HepG2 (cell line): ENCODE data around the gene RIIAD1. TPM values are rescaled to one million over a fixed set of nuclear protein-coding genes. Genes with fewer than 3 reads are reported as not detected.

Experiments
- ATAC-seq: fragments of 200-7000 bp; cut with Tn5 transposase; 3 replicates; pipeline ENCODE4 v1.9.1; 2020; ENCODE audit warnings: mild to moderate bottlenecking, moderate library complexity
- BruUV-seq: library from RNA; stranded (reverse); fragments of 400-500 nt; replicated peaks from 2 replicates; lab custom pipeline; 2021; lab: Mats Ljungman, UMichigan
- CTCF ChIA-PET: fragments of 300-600 bp; formaldehyde crosslinking; extraction: SDS; loops from one replicate; lab custom pipeline; 2021; ENCODE audit warnings: low total read pairs, inconsistent platforms, low intra/inter-chr PET ratio; lab: Yijun Ruan, JAX
- POLR2A ChIA-PET: fragments of 350-600 bp; sonication (Branson Sonifier 250); formaldehyde crosslinking; loops from one replicate; lab custom pipeline; 2020; ENCODE audit warnings: antibody characterized with exemption, inconsistent platforms; lab: Yijun Ruan, JAX
- DNase-seq: peaks from one replicate; pipeline ENCODE4 v3.0.0-alpha.2; 2015; ENCODE audit warnings: low spot score
- FAIRE-seq: peaks from 3 replicates; lab custom pipeline; 2011; peaks lifted over from hg19 to GRCh38; lab: Jason Lieb, UNC
- H2AFZ ChIP-seq: one replicate; pipeline ENCODE4 v1.6.1; 2011; ENCODE audit warnings: low read length, inconsistent platforms
- H3K27ac ChIP-seq: fragments of 300-600 bp; 3 replicates; pipeline ENCODE4 v1.8.0; 2011; ENCODE audit warnings: mixed run types, mild to moderate bottlenecking, mixed read lengths, low read length, inconsistent platforms; ENCODE audit not compliant: insufficient read depth; ENCODE audit errors: extremely low read length
- H3K27me3 ChIP-seq, 2 experiments: fragments of 200-600 bp in 1 of 2; 2 replicates in 1 of 2; 3 replicates in 1 of 2; pipeline versions ENCODE4 v1.6.0 to v1.8.0; 2011; ENCODE audit warnings: low read length in 2 of 2, mild to moderate bottlenecking in 2 of 2, moderate library complexity in 2 of 2, inconsistent platforms in 1 of 2; ENCODE audit not compliant: insufficient read depth in 2 of 2, control insufficient read depth in 1 of 2
- H3K36me3 ChIP-seq, 2 experiments: fragments of 200-600 bp in 1 of 2; replicated peaks in 1 of 2; 2 replicates in 1 of 2; 3 replicates in 1 of 2; pipeline versions ENCODE4 v1.5.1 to v1.8.0; 2011; ENCODE audit warnings: low read length in 2 of 2, inconsistent platforms in 1 of 2; ENCODE audit not compliant: insufficient read depth in 2 of 2, control insufficient read depth in 1 of 2
- H3K4me1 ChIP-seq: 2 replicates; pipeline ENCODE4 v1.5.1; 2012; ENCODE audit warnings: low read length, inconsistent platforms; ENCODE audit not compliant: insufficient read depth
- H3K4me2 ChIP-seq: 2 replicates; pipeline ENCODE4 v1.6.0; 2011; ENCODE audit warnings: low read depth, low read length, inconsistent platforms
- H3K4me3 ChIP-seq, 3 experiments: fragments of 200-600 bp in 1 of 3; sonication (generic), shearing (Covaris generic) in 1 of 3; replicated peaks in 1 of 3; 2 replicates each; pipeline ENCODE4 v1.5.1; 2011 to 2016; ENCODE audit warnings: low read length in 3 of 3, inconsistent platforms in 2 of 3, low read depth in 2 of 3, mild to moderate bottlenecking in 2 of 3, control low read depth in 1 of 3, mixed read lengths in 1 of 3; ENCODE audit not compliant: insufficient read depth in 1 of 3
- H3K79me2 ChIP-seq: one replicate; pipeline ENCODE4 v1.6.1; 2011; ENCODE audit warnings: low read length, inconsistent platforms; ENCODE audit not compliant: insufficient read depth
- H3K9ac ChIP-seq: 2 replicates; pipeline ENCODE4 v1.6.0; 2011; ENCODE audit warnings: mild to moderate bottlenecking, low read depth, low read length, inconsistent platforms; ENCODE audit not compliant: insufficient read depth
- H3K9me3 ChIP-seq: 2 replicates; pipeline ENCODE4 v1.5.1; 2012; ENCODE audit warnings: mild to moderate bottlenecking, low read length
- H4K20me1 ChIP-seq: 2 replicates; pipeline ENCODE4 v1.6.0; 2011; ENCODE audit warnings: inconsistent platforms, mild to moderate bottlenecking, low read length, moderate library complexity; ENCODE audit not compliant: insufficient read depth
- HNF4A ChIP-seq: sonication (generic); formaldehyde crosslinking; IDR thresholded peaks from 2 replicates; pipeline ENCODE4 v1.4.0; 2020; ENCODE audit warnings: missing genetic modification reagents
- MBNL3 ChIP-seq: fragments of 250-450 bp; sonication (Bioruptor Pico); conservative IDR thresholded peaks from 2 replicates; pipeline ENCODE4 v1.8.0; 2022; ENCODE audit warnings: mild to moderate bottlenecking, inconsistent platforms
- MTERF4 ChIP-seq: sonication (generic); formaldehyde crosslinking; IDR thresholded peaks from 2 replicates; pipeline ENCODE4 v1.8.0; 2023; ENCODE audit warnings: mild to moderate bottlenecking, missing genetic modification reagents
- MXI1 ChIP-seq: IDR thresholded peaks from 3 replicates; pipeline ENCODE4 v1.6.1; 2012; ENCODE audit warnings: low read depth, low read length, inconsistent platforms, borderline replicate concordance
- NFATC3 ChIP-seq: sonication (generic); formaldehyde crosslinking; IDR thresholded peaks from 2 replicates; pipeline ENCODE4 v1.5.1; 2020; ENCODE audit warnings: mild to moderate bottlenecking, missing genetic modification reagents
- NPAS2 ChIP-seq: sonication (generic); formaldehyde crosslinking; IDR thresholded peaks from 2 replicates; pipeline ENCODE4 v1.8.0; 2022; ENCODE audit warnings: mild to moderate bottlenecking, missing genetic modification reagents, borderline replicate concordance
- SMYD3 ChIP-seq: sonication (generic); formaldehyde crosslinking; IDR thresholded peaks from 2 replicates; pipeline ENCODE4 v1.8.1; 2023; ENCODE audit warnings: mild to moderate bottlenecking, missing genetic modification reagents
- STAT5B ChIP-seq: sonication (generic); formaldehyde crosslinking; IDR thresholded peaks from 2 replicates; pipeline ENCODE4 v1.4.0; 2020; ENCODE audit warnings: missing genetic modification reagents
- ZNF121 ChIP-seq: sonication (generic); formaldehyde crosslinking; IDR thresholded peaks from 2 replicates; pipeline ENCODE4 v1.5.0; 2020; ENCODE audit warnings: mild to moderate bottlenecking, missing genetic modification reagents
- ZNF18 ChIP-seq: sonication (generic); formaldehyde crosslinking; IDR thresholded peaks from 2 replicates; pipeline ENCODE4 v1.8.0; 2022; ENCODE audit warnings: mild to moderate bottlenecking, missing genetic modification reagents; ENCODE audit not compliant: insufficient replicate concordance
- ZNF207 ChIP-seq: fragments of 450-650 bp; IDR thresholded peaks from 2 replicates; pipeline ENCODE4 v1.6.1; 2016; ENCODE audit warnings: antibody characterized with exemption, borderline replicate concordance
- ZNF24 ChIP-seq: fragments of 450-650 bp; IDR thresholded peaks from 2 replicates; pipeline ENCODE4 v1.6.1; 2017; ENCODE audit warnings: antibody characterized with exemption, mild to moderate bottlenecking
- ZNF326 ChIP-seq: sonication (generic); formaldehyde crosslinking; IDR thresholded peaks from 2 replicates; pipeline ENCODE4 v1.4.0; 2020; ENCODE audit warnings: missing genetic modification reagents, borderline replicate concordance
- ZNF367 ChIP-seq: sonication (generic); formaldehyde crosslinking; IDR thresholded peaks from 2 replicates; pipeline ENCODE4 v1.4.0; 2020; ENCODE audit warnings: missing genetic modification reagents, borderline replicate concordance
- ZNF570 ChIP-seq: sonication (generic); formaldehyde crosslinking; IDR thresholded peaks from 2 replicates; pipeline ENCODE4 v1.4.0; 2020; ENCODE audit warnings: mild to moderate bottlenecking, missing genetic modification reagents, borderline replicate concordance
- ZNF704 ChIP-seq: sonication (generic); formaldehyde crosslinking; IDR thresholded peaks from 2 replicates; pipeline ENCODE4 v1.8.1; 2023; ENCODE audit warnings: mild to moderate bottlenecking, inconsistent platforms, moderate library complexity, missing genetic modification reagents, borderline replicate concordance
- ZNF766 ChIP-seq: sonication (generic); formaldehyde crosslinking; IDR thresholded peaks from 2 replicates; pipeline ENCODE4 v1.5.0; 2020; ENCODE audit warnings: missing genetic modification reagents, borderline replicate concordance
- WGBS: methylation state at CpG from one replicate; pipeline ENCODE4 v1.1.6; 2017; ENCODE audit warnings: low lambda C conversion rate; 5-methylcytosine and 5-hydroxymethylcytosine counted together
- in situ Hi-C: cut with HindIII; loops from 2 replicates; pipeline ENCODE4 v1.10.0; 2017; ENCODE audit warnings: low pct_unique_long_range_greater_than_20kb; ENCODE audit not compliant: extremely low pct_ligation_motif_present
- intact Hi-C: fragments of 100-400 bp; cut with micrococcal nuclease; formaldehyde crosslinking; loops from one replicate; pipeline ENCODE4 v1.10.0; 2022; ENCODE audit not compliant: unreplicated experiment
- polyA plus RNA-seq, 8 experiments: library from polyadenylated mRNA; depleted of rRNA in 3 of 8; stranded (reverse) in 7 of 8; unstranded in 1 of 8; fragments of >200 nt; fragmentation: Illumina TruSeq in 4 of 8; extraction: Trizol in 4 of 8; gene quantifications; 2 replicates each; pipeline versions ENCODE4 v1.2.1 to v1.2.3, GENCODE V29; 2011 to 2016; ENCODE audit warnings: low read depth in 4 of 8, missing spikeins in 1 of 8, mixed read lengths in 1 of 8; ENCODE audit not compliant: insufficient read depth in 1 of 8
- total RNA-seq, 5 experiments: library from RNA; depleted of rRNA; stranded (reverse); fragments of >200 nt; fragmentation: Illumina TruSeq; extraction: Trizol; gene quantifications; 2 replicates each; pipeline ENCODE4 v1.2.3, GENCODE V29; 2016; ENCODE audit warnings: low read depth in 1 of 5
- TF ChIP-seq, protein P1 (sequence below): sonication (generic); formaldehyde crosslinking; IDR thresholded peaks from 2 replicates; pipeline ENCODE4 v1.4.0; 2020; ENCODE audit warnings: missing genetic modification reagents, low read depth, mild to moderate bottlenecking, borderline replicate concordance
- TF ChIP-seq, protein P2 (sequence below): sonication (generic); formaldehyde crosslinking; IDR thresholded peaks from 2 replicates; pipeline ENCODE4 v1.4.0; 2020; ENCODE audit warnings: low read depth, mild to moderate bottlenecking, missing genetic modification reagents

Gene RIIAD1
- total and polyA plus RNA-seq, 2 of the 13 experiments (the other 11 are each of a cell fraction or from before 2014, with no cell fraction given), result not detected

DNA sequence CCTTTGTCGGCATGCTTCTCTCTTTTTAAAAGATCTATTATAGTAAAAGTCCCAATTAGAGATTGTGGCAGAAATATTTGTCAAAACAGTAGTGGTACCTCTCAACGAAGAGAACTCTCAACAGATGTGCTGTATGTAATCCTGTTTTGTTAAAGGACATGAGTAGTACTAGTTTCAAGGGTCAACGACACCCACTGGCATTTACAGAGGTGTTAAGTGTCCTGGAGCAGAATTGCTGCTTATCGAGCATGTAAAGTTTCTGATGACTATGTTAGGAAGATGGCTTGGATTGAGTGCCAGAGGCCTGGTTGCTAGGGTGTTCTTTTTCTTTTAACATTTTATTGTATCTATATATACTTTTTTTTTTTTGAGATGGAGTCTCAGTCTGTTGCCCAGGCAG is 31.8 kb upstream of the RIIAD1 start (continued):
- no peak for TF ChIP-seq SMYD3
- no peak for TF ChIP-seq HNF4A (CRISPR knock-in tag)
- no peak for TF ChIP-seq MXI1
- TF ChIP-seq ZNF326 (CRISPR knock-in tag), result no peak
- TF ChIP-seq MTERF4 (CRISPR knock-in tag), result no peak
- no peak for TF ChIP-seq ZNF207
- no peak for TF ChIP-seq STAT5B (CRISPR knock-in tag)
- TF ChIP-seq MBNL3 (CRISPR knock-in tag), result no peak
- TF ChIP-seq ZNF121 (CRISPR knock-in tag), result no peak
- no peak for TF ChIP-seq ZNF570 (CRISPR knock-in tag)

GRCh38 chr1:151692226-151692625 is 29.1 kb upstream of the RIIAD1 start:
- ChIA-PET CTCF (interaction anchor here (1.9 to 2.3 kb wide), 2 partner anchors 99 to 144 kb away, joined by 5 to 13 read pairs; no protein-coding TSS in a partner anchor), POLR2A (no interaction called here)
- Histone ChIP-seq H3K79me2 (no peaks in the 10 kb centered on the region), H3K27ac (no peak overlapping the region), H3K9ac (no peak overlapping the region), H3K27me3 (no peaks in the 10 kb centered on the region), H3K4me2 (no peak overlapping the region), H3K9me3 (no peaks in the 10 kb centered on the region), H2AFZ (no peak overlapping the region), H3K36me3 (peaks cover 5 to 26% of the 10 kb centered on the region in 2 experiments), H4K20me1 (no peaks in the 10 kb centered on the region), H3K4me1 (peaks cover 7% of the 10 kb centered on the region), H3K4me3 (no peak overlapping the region)
- FAIRE-seq (no peak), ATAC-seq (no peak), DNase-seq (no peak)
- intact Hi-C loops, result loop anchor here (10.0 kb wide), 1 partner anchor 97 kb away; no protein-coding TSS in a partner anchor
- no TSS peak for BruUV-seq
- 94% methylated on average over 3 of the region's 3 CpGs for WGBS
- in situ Hi-C loops, result no loop called here
- TF ChIP-seq ZNF24, result no peak
- TF ChIP-seq ZNF18, result no peak
- TF ChIP-seq NPAS2 (CRISPR knock-in tag), result no peak
- TF ChIP-seq, protein P1, sequence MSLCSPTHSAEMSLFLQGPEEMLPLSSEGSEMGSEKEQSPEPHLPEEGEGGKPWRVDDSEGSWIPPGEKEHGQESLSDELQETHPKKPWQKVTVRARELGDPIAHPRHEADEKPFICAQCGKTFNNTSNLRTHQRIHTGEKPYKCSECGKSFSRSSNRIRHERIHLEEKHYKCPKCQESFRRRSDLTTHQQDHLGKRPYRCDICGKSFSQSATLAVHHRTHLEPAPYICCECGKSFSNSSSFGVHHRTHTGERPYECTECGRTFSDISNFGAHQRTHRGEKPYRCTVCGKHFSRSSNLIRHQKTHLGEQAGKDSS (CRISPR knock-in tag), result no peak
- TF ChIP-seq, protein P2, sequence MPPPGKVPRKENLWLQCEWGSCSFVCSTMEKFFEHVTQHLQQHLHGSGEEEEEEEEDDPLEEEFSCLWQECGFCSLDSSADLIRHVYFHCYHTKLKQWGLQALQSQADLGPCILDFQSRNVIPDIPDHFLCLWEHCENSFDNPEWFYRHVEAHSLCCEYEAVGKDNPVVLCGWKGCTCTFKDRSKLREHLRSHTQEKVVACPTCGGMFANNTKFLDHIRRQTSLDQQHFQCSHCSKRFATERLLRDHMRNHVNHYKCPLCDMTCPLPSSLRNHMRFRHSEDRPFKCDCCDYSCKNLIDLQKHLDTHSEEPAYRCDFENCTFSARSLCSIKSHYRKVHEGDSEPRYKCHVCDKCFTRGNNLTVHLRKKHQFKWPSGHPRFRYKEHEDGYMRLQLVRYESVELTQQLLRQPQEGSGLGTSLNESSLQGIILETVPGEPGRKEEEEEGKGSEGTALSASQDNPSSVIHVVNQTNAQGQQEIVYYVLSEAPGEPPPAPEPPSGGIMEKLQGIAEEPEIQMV, result no peak
- no peak for TF ChIP-seq NFATC3 (CRISPR knock-in tag)
- TF ChIP-seq ZNF766, result no peak
- no peak for TF ChIP-seq ZNF367 (CRISPR knock-in tag)
- no peak for TF ChIP-seq ZNF704
